ENCODE results near the gene SYT1. TPM values are rescaled to one million over a fixed set of nuclear protein-coding genes. Genes with fewer than 3 reads are reported as not detected.
"Not testable (repeated sequence)": the region's sequence is repeated elsewhere in the genome, so short reads cannot be mapped to it uniquely, and the experiment has no call there.

SYT1 gene
- total and polyA plus RNA-seq, 10 donors: 0.56 to 7.3 (median 2.6) TPM

DNA sequence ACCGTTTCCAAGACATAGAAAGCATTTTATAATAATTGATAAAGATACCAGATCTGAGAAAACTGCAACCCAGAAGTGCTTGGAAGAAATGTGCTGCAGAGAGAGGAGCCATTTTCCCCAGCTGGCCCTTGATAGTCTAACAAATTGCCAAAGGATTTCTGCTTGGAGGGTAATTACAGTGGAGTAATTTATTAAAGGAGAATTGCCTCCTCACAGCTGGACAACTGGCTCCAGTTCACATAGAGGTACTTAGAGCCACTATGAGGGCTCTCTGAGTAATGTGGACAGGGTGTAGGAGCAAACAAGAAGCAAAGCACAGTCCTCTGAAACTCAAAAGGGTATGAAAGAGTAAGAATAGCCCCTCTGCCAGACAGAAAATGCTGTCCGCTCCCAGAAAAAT is 335.6 kb downstream of the SYT1 start:
- no peaks in the 10 kb centered on the region for H3K27me3 ChIP-seq (replicated peaks in 1 of 7)
- 69 to 79% (median 73%) methylated on average over 2 of the region's 2 CpGs for WGBS, 5 donors
- intact Hi-C loops (cut with DNase I; ENCODE audit: low total_unique reads): no loop called here
- no peaks in the 10 kb centered on the region for H3K36me3 ChIP-seq
- no peaks in the 10 kb centered on the region for H3K4me1 ChIP-seq
- no peaks in the 10 kb centered on the region for H3K9me3 ChIP-seq
- H3K27ac ChIP-seq: no peak overlapping the region
- DNase-seq: no peak
- no peak for TF ChIP-seq POLR2AphosphoS5 (IDR thresholded peaks at IDR 0.05)
- no peak overlapping the region for H3K4me3 ChIP-seq

DNA sequence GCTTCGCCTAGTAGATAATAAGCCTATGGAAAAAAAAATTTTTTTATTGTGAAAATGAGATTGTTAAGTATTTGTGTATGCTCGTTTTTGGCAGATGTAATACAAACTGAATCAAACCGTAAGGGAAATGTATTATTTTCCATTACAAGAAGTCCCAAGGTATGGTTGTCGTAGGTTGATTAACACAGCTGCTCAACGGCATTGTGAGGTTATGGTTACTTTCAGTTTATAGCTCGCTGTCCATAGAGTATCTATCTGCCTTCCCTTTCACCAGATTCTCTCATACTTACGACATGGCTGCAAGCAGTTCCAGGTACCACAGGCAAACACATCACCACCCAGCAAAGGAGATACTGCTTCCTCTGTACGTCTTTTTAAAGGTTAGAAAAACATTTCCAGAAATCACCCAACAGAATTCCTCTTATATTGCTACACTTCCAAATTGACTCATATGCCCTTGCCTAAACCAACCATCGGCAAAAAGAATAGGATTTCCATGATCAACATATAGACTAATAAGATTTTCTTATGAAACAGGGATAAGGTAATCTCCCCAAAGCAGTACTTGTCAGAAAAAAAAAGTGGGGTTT is 338.6 kb downstream of the SYT1 start:
- no peak for DNase-seq
- Histone ChIP-seq H3K27me3 (replicated peaks in 1 of 7) (no peaks in the 10 kb centered on the region), H3K36me3 (no peaks in the 10 kb centered on the region), H3K27ac (no peak overlapping the region), H3K9me3 (no peaks in the 10 kb centered on the region), H3K4me1 (no peaks in the 10 kb centered on the region), H3K4me3 (no peak overlapping the region)
- WGBS, 5 donors: 81 to 91% (median 86%) methylated on average over 9 of the region's 9 CpGs
- no peak for TF ChIP-seq POLR2AphosphoS5 (IDR thresholded peaks at IDR 0.05)
- TF ChIP-seq POLR2A (IDR thresholded peaks at IDR 0.05): no peak
- TF ChIP-seq, protein P1, sequence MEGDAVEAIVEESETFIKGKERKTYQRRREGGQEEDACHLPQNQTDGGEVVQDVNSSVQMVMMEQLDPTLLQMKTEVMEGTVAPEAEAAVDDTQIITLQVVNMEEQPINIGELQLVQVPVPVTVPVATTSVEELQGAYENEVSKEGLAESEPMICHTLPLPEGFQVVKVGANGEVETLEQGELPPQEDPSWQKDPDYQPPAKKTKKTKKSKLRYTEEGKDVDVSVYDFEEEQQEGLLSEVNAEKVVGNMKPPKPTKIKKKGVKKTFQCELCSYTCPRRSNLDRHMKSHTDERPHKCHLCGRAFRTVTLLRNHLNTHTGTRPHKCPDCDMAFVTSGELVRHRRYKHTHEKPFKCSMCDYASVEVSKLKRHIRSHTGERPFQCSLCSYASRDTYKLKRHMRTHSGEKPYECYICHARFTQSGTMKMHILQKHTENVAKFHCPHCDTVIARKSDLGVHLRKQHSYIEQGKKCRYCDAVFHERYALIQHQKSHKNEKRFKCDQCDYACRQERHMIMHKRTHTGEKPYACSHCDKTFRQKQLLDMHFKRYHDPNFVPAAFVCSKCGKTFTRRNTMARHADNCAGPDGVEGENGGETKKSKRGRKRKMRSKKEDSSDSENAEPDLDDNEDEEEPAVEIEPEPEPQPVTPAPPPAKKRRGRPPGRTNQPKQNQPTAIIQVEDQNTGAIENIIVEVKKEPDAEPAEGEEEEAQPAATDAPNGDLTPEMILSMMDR (IDR thresholded peaks at IDR 0.05 in 8 of 11, conservative IDR thresholded peaks at IDR 0.05 in 3 of 11): no peak
- intact Hi-C loops (cut with DNase I; ENCODE audit: low total_unique reads): no loop called here

DNA sequence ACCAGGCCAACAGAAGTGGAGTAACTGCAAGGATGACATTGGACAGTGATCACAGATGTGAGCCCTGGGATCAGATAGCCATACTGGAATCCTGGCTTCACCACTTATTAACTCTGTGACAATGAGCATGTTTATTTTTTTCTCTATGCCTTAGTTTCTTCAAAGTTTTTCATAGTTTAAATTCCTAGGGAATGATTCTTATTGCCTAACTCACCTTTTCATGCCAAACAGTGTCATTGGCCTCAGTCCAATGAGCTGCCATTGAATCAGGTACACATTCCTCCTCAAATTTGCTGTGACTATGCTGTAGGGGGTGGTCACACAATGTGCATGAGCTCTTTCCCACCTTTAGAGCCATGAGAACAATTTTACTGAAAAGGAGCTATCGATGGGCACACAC is 342.3 kb downstream of the SYT1 start:
- no peaks in the 10 kb centered on the region for H3K4me1 ChIP-seq
- intact Hi-C loops (cut with DNase I; ENCODE audit: low total_unique reads): no loop called here
- H3K4me3 ChIP-seq: no peak overlapping the region
- H3K27ac ChIP-seq: no peak overlapping the region
- WGBS, 5 donors: 73 to 97% (median 88%) methylated on average over 1 of the region's 1 CpG
- DNase-seq: no peak
- H3K36me3 ChIP-seq: no peaks in the 10 kb centered on the region
- peaks cover 0 to 10% (median 7%) of the 10 kb centered on the region in 8 donors for H3K9me3 ChIP-seq
- H3K27me3 ChIP-seq (replicated peaks in 1 of 7): no peaks in the 10 kb centered on the region
- no peak for TF ChIP-seq POLR2A (IDR thresholded peaks at IDR 0.05)
- TF ChIP-seq, protein P1 (IDR thresholded peaks at IDR 0.05 in 8 of 11, conservative IDR thresholded peaks at IDR 0.05 in 3 of 11): no peak
- no peak for TF ChIP-seq POLR2AphosphoS5 (IDR thresholded peaks at IDR 0.05)

DNA sequence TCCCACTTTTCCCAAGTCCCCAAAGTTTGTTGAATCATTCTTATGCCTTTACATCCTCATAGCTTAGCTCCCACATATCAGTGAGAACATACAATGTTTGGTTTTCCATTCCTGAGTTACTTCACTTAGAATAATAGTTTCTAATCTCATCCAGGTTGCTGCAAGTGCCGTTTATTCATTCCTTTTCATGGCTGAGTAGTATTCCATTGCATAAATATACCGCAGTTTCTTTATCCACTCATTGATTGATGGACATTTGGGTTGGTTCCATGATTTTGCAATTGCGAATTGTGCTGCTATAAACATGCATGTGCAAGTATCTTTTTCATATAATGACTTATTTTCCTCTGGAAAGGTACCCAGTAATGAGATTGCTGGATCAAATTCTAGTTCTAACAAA is 345.8 kb downstream of the SYT1 start:
- H3K27me3 ChIP-seq (replicated peaks in 1 of 7); DNase-seq; H3K4me3 ChIP-seq; H3K4me1 ChIP-seq; H3K27ac ChIP-seq; intact Hi-C loops (cut with DNase I; ENCODE audit: low total_unique reads); H3K36me3 ChIP-seq: not testable (repeated sequence)
- H3K9me3 ChIP-seq: peaks cover 0 to 10% (median 7%) of the 10 kb centered on the region in 8 donors
- 88 to 93% (median 90%) methylated on average over 3 of the region's 3 CpGs for WGBS, 5 donors

DNA sequence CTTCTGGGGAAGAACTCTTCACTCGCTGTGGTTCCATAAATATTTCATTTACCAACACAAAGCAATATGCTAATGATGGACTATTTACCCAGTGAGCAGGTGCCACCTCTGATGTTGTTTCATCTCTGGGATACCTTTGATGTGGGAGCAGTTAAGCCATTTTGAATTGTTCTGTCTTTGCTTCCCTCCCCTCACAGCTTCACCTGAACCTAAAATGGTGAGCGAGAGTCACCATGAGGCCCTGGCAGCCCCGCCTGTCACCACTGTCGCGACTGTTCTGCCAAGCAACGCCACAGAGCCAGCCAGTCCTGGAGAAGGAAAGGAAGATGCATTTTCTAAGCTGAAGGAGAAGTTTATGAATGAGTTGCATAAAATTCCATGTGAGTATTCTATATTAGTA is 352.7 kb downstream of the SYT1 start:
- 70 to 83% (median 78%) methylated on average over 6 of the region's 6 CpGs for WGBS, 5 donors
- Histone ChIP-seq H3K36me3 (no peaks in the 10 kb centered on the region), H3K9me3 (peaks cover 0 to 35% (median 26%) of the 10 kb centered on the region in 8 donors), H3K4me3 (no peak overlapping the region), H3K4me1 (no peaks in the 10 kb centered on the region), H3K27me3 (replicated peaks in 1 of 7) (no peaks in the 10 kb centered on the region), H3K27ac (no peak overlapping the region)
- DNase-seq: no peak
- intact Hi-C loops (cut with DNase I; ENCODE audit: low total_unique reads): no loop called here
- TF ChIP-seq, protein P1 (IDR thresholded peaks at IDR 0.05 in 8 of 11, conservative IDR thresholded peaks at IDR 0.05 in 3 of 11): no peak
- TF ChIP-seq POLR2A (IDR thresholded peaks at IDR 0.05) (no peak), POLR2AphosphoS5 (IDR thresholded peaks at IDR 0.05) (no peak)
